Natural killer cell (primary cell): ENCODE results near the gene TAS2R16. TPM values are rescaled to one million over a fixed set of nuclear protein-coding genes. Genes with fewer than 3 reads are reported as not detected.

Source experiments
- ATAC-seq, 3 donors: fragments of 150-1000 bp in 2 of 3; fragments of 200-7000 bp in 1 of 3; cut with Tn5 transposase; 1 replicate in 1 of 3; 2 replicates in 2 of 3; pipeline ENCODE4 v1.10.0; 2021; ENCODE audit warnings: mild to moderate bottlenecking in 2 of 3, moderate library complexity in 2 of 3
- DNase-seq, 2 donors: peaks; one replicate each; pipeline versions ENCODE4 v3.0.0 to v3.0.0-alpha.2; 2013 to 2021; ENCODE audit warnings: mixed read lengths in 1 of 2
- H3K27ac ChIP-seq: one replicate; pipeline ENCODE4 v1.5.1; 2013; ENCODE audit warnings: mild to moderate bottlenecking, low read length
- H3K27me3 ChIP-seq: one replicate; pipeline ENCODE4 v1.6.1; 2013; ENCODE audit warnings: low read length; ENCODE audit not compliant: control insufficient read depth, insufficient read depth
- H3K36me3 ChIP-seq: one replicate; pipeline ENCODE4 v1.6.1; 2013; ENCODE audit warnings: low read length; ENCODE audit not compliant: control insufficient read depth, insufficient read depth
- H3K4me1 ChIP-seq: one replicate; pipeline ENCODE4 v1.6.1; 2013; ENCODE audit warnings: low read length; ENCODE audit not compliant: control insufficient read depth, insufficient read depth
- H3K4me3 ChIP-seq: one replicate; pipeline ENCODE4 v1.5.1; 2013; ENCODE audit warnings: low read length
- H3K9me3 ChIP-seq: one replicate; pipeline ENCODE4 v1.6.1; 2013; ENCODE audit warnings: low read length; ENCODE audit not compliant: control insufficient read depth, insufficient read depth
- H3K27ac Mint-ChIP-seq, 2 donors: one replicate each; pipeline ENCODE4 v1.8.0; 2022; ENCODE audit warnings: mild to moderate bottlenecking in 2 of 2, mixed read lengths in 2 of 2, moderate library complexity in 1 of 2
- H3K27me3 Mint-ChIP-seq, 2 donors: one replicate each; pipeline ENCODE4 v1.8.0; 2022; ENCODE audit warnings: low read depth in 2 of 2, mixed read lengths in 2 of 2
- H3K36me3 Mint-ChIP-seq: one replicate; pipeline ENCODE4 v1.8.0; 2022; ENCODE audit warnings: mixed read lengths
- H3K4me1 Mint-ChIP-seq, 2 donors: one replicate each; pipeline ENCODE4 v1.8.0; 2022; ENCODE audit warnings: mixed read lengths in 2 of 2
- H3K4me3 Mint-ChIP-seq: one replicate; pipeline ENCODE4 v1.8.0; 2022; ENCODE audit warnings: mild to moderate bottlenecking, moderate library complexity, mixed read lengths
- H3K9me3 Mint-ChIP-seq, 2 donors: one replicate each; pipeline ENCODE4 v1.8.0; 2022; ENCODE audit warnings: mixed read lengths in 2 of 2
- CTCF ChIP-seq: fragments of 200-600 bp; IDR thresholded peaks from one replicate; pipeline ENCODE4 v1.8.0; 2022; ENCODE audit warnings: antibody characterized with exemption
- WGBS: methylation state at CpG from one replicate; pipeline ENCODE4 v1.1.7; 2013; ENCODE audit warnings: missing lambda C conversion rate; ENCODE audit not compliant: insufficient coverage; 5-methylcytosine and 5-hydroxymethylcytosine counted together
- intact Hi-C: fragments of 100-400 bp; cut with micrococcal nuclease; formaldehyde crosslinking; loops from one replicate; pipeline ENCODE4 v1.14.2; 2022
- total RNA-seq, 4 donors: library from RNA; stranded (reverse); fragments of 120-200 nt in 1 of 4; gene quantifications; one replicate each; pipeline versions ENCODE4 v1.2.3 to v1.2.4, GENCODE V29; 2013 to 2022

The TAS2R16 gene
- total RNA-seq, 3 donors from 2014 or later (not counting 1 experiment from before 2014, with no cell fraction given) = not detected

DNA sequence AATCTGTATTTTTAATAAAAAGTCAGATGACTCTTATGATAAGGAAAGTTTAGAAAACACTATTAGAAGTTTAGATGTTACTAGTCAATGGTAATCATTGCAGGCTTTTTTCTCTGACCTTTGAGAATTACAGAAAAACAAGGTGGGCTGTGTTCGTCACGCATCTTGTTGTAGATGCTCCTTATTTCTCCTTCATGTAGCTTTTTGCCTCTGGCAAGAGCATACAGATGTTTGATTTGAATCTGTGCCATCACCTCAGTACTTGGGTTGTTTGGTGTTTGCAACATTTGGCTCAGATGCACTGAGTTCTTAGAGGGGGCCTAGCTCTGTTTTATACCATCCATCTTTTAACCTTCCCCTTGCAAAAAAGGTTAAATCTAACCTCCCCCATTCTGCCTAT lies 11.5 kb downstream of the TAS2R16 start:
- H3K4me3 ChIP-seq = no peak overlapping the region
- Mint-ChIP-seq H3K36me3 (no peaks in the 10 kb centered on the region), H3K4me3 (no peak overlapping the region), H3K27me3 (no peaks in the 10 kb centered on the region), H3K9me3 (peaks cover 2 to 13% of the 10 kb centered on the region in 2 donors), H3K27ac (no peak overlapping the region), H3K4me1 (no peaks in the 10 kb centered on the region)
- intact Hi-C loops = no loop called here
- H3K27ac ChIP-seq = no peak overlapping the region
- no peaks in the 10 kb centered on the region for H3K36me3 ChIP-seq
- no peaks in the 10 kb centered on the region for H3K27me3 ChIP-seq
- H3K4me1 ChIP-seq = no peaks in the 10 kb centered on the region
- H3K9me3 ChIP-seq = no peaks in the 10 kb centered on the region
- no peak for TF ChIP-seq CTCF
- no peak for DNase-seq
- 85% methylated on average over 2 of the region's 2 CpGs for WGBS
- ATAC-seq = no peak

DNA sequence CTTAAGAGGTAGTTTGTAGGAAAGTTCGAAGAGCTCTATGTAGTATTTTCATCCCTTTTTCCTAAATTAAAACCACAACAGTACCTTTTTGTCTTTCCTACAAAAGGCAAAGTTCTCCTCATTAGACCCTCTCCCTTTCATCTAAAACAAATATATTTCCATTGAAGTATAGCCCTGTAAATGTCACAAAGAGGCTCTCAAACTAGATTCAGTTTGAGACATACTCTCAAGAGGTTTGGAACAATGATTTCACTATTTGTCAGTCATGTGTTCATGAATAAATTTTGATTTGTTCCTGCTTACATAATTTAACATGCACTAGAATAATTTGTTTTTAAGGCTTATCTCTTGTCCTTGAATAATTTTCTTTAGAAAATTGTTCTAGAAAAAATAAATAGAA lies 12.2 kb downstream of the TAS2R16 start:
- H3K4me3 ChIP-seq = no peak overlapping the region
- H3K27ac Mint-ChIP-seq = no peak overlapping the region

GRCh38 chr7:122975341-122975740 lies 20.2 kb downstream of the TAS2R16 start:
- DNase-seq = no peak
- H3K9me3 ChIP-seq = no peaks in the 10 kb centered on the region
- no peak overlapping the region for H3K4me3 ChIP-seq
- Mint-ChIP-seq H3K36me3 (no peaks in the 10 kb centered on the region), H3K27ac (no peak overlapping the region), H3K9me3 (peaks cover 12 to 19% of the 10 kb centered on the region in 2 donors), H3K27me3 (no peaks in the 10 kb centered on the region), H3K4me3 (no peak overlapping the region), H3K4me1 (no peaks in the 10 kb centered on the region)
- no peak overlapping the region for H3K27ac ChIP-seq
- 88% methylated on average over 1 of the region's 1 CpG for WGBS
- no peaks in the 10 kb centered on the region for H3K27me3 ChIP-seq
- ATAC-seq = no peak
- intact Hi-C loops = no loop called here
- no peaks in the 10 kb centered on the region for H3K4me1 ChIP-seq
- TF ChIP-seq CTCF = no peak
- no peaks in the 10 kb centered on the region for H3K36me3 ChIP-seq

More for the DNA sequence above, 12.2 kb downstream of the TAS2R16 start:
- Mint-ChIP-seq H3K4me1 (no peaks in the 10 kb centered on the region), H3K4me3 (no peak overlapping the region), H3K36me3 (no peaks in the 10 kb centered on the region), H3K9me3 (peaks cover 6 to 10% of the 10 kb centered on the region in 2 donors), H3K27me3 (no peaks in the 10 kb centered on the region)
- no peak for TF ChIP-seq CTCF
- H3K27me3 ChIP-seq = no peaks in the 10 kb centered on the region
- H3K27ac ChIP-seq = no peak overlapping the region
- H3K9me3 ChIP-seq = no peaks in the 10 kb centered on the region
- no peaks in the 10 kb centered on the region for H3K36me3 ChIP-seq
- ATAC-seq (no peak), DNase-seq (no peak)
- H3K4me1 ChIP-seq = no peaks in the 10 kb centered on the region
- intact Hi-C loops = no loop called here
- no CpG with 5 or more reads among the region's 1 CpG for WGBS

DNA sequence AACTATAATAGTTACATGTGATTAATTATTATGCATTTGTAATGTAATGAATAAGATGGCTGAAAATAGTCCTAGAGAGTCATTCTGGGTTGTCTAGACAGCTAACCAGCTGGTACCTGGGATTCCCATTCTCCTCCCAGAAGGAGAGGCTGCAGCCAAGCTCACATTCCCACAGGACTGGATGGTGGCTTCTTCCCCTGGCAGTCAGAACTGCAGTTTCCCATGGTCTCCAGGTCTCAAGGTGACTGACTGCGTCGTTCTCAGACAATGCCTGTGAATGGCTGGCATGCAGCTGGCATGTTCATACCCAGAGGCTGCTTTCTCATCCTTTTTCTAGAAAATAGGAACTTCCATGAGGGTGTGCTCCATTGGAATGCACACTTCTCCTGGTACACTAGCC lies 21.3 kb downstream of the TAS2R16 start:
- Histone ChIP-seq H3K27me3 (no peaks in the 10 kb centered on the region), H3K36me3 (no peaks in the 10 kb centered on the region), H3K9me3 (no peaks in the 10 kb centered on the region), H3K27ac (no peak overlapping the region), H3K4me3 (no peak overlapping the region), H3K4me1 (no peaks in the 10 kb centered on the region)
- peaks cover 15 to 22% of the 10 kb centered on the region in 2 donors for H3K9me3 Mint-ChIP-seq
- no peak overlapping the region for H3K27ac Mint-ChIP-seq
- WGBS = 80% methylated on average over 2 of the region's 2 CpGs
- H3K27me3 Mint-ChIP-seq = no peaks in the 10 kb centered on the region
- no peak for DNase-seq
- TF ChIP-seq CTCF = no peak
- no peak overlapping the region for H3K4me3 Mint-ChIP-seq
- no peaks in the 10 kb centered on the region for H3K36me3 Mint-ChIP-seq
- H3K4me1 Mint-ChIP-seq = no peaks in the 10 kb centered on the region
- intact Hi-C loops = no loop called here
- no peak for ATAC-seq
